Dedifferentiated amniotic fluid mesenchymal stem cell (primary cell): ENCODE results near the gene CDC73.
"Not testable (repeated sequence)": the region's sequence is repeated elsewhere in the genome, so short reads cannot be mapped to it uniquely, and the experiment has no call there.

Experiments
- DNase-seq: peaks from one replicate; pipeline ENCODE4 v3.0.0-alpha.2; 2016; ENCODE audit errors: extremely low spot score

CDC73 gene

GRCh38 chr1:193113992-193114332 lies 7.9 kb upstream of the CDC73 start:
- DNase-seq = no peak

GRCh38 chr1:193114485-193115095 lies 7.2 kb upstream of the CDC73 start:
- no peak for DNase-seq

- peak; percentile 96 for DNase-seq
Measured at GRCh38 chr1:193115629-193116227, 6.1 kb upstream of the CDC73 start.

- DNase-seq = not testable (repeated sequence)
Measured at GRCh38 chr1:193117167-193117566, 4.7 kb upstream of the CDC73 start.

GRCh38 chr1:193118194-193118593 lies 3.6 kb upstream of the CDC73 start:
- no peak for DNase-seq

- no peak for DNase-seq
Measured at GRCh38 chr1:193118803-193119730, 2.8 kb upstream of the CDC73 start.

GRCh38 chr1:193120604-193121166 lies 1.1 kb upstream of the CDC73 start:
- DNase-seq = no peak

GRCh38 chr1:193123751-193124150 lies 1.9 kb downstream of the CDC73 start:
- no peak for DNase-seq

- no peak for DNase-seq
Measured at GRCh38 chr1:193125369-193125768, 3.5 kb downstream of the CDC73 start.

GRCh38 chr1:193131266-193131860 lies 9.5 kb downstream of the CDC73 start:
- DNase-seq = no peak

GRCh38 chr1:193140254-193140653 lies 18.4 kb downstream of the CDC73 start:
- no peak for DNase-seq

- no peak for DNase-seq
Measured at GRCh38 chr1:193141804-193142203, 20.0 kb downstream of the CDC73 start.

GRCh38 chr1:193142409-193142808 lies 20.6 kb downstream of the CDC73 start:
- no peak for DNase-seq

- peak; percentile 25 for DNase-seq
Measured at GRCh38 chr1:193143285-193143684, 21.5 kb downstream of the CDC73 start.

- no peak for DNase-seq
Measured at GRCh38 chr1:193144361-193144938, 22.6 kb downstream of the CDC73 start.

- no peak for DNase-seq
Measured at GRCh38 chr1:193144999-193145398, 23.2 kb downstream of the CDC73 start.

- no peak for DNase-seq
Measured at GRCh38 chr1:193156117-193156821, 34.4 kb downstream of the CDC73 start.

- no peak for DNase-seq
Measured at GRCh38 chr1:193156822-193157142, 35.0 kb downstream of the CDC73 start.

- DNase-seq = no peak
Measured at GRCh38 chr1:193157360-193157759, 35.5 kb downstream of the CDC73 start.

- DNase-seq = no peak
Measured at GRCh38 chr1:193176113-193176512, 54.3 kb downstream of the CDC73 start.

- DNase-seq = no peak
Measured at GRCh38 chr1:193176788-193177187, 55.0 kb downstream of the CDC73 start.
